Mucosa of stomach (tissue), 1 donor: ENCODE data around the gene CTNNA1.

Source experiments
- H3K27me3 ChIP-seq: one replicate; pipeline ENCODE4 v1.7.0; 2013; ENCODE audit warnings: mild to moderate bottlenecking, low read length; ENCODE audit not compliant: control insufficient read depth, insufficient read depth
- H3K36me3 ChIP-seq: one replicate; pipeline ENCODE4 v1.7.0; 2013; ENCODE audit warnings: low read length; ENCODE audit not compliant: control insufficient read depth, insufficient read depth
- H3K4me1 ChIP-seq: one replicate; pipeline ENCODE4 v1.7.0; 2013; ENCODE audit warnings: mild to moderate bottlenecking, low read length; ENCODE audit not compliant: control insufficient read depth, insufficient read depth
- H3K4me3 ChIP-seq: one replicate; pipeline ENCODE4 v1.7.0; 2013; ENCODE audit warnings: low read length
- H3K9ac ChIP-seq: one replicate; pipeline ENCODE4 v1.7.0; 2013; ENCODE audit warnings: mild to moderate bottlenecking, low read length, moderate library complexity
- H3K9me3 ChIP-seq: one replicate; pipeline ENCODE4 v1.7.0; 2013; ENCODE audit warnings: mild to moderate bottlenecking, low read length, moderate library complexity; ENCODE audit not compliant: control insufficient read depth
- donor health status: Pancreatic carcinoma.

Gene CTNNA1

GRCh38 chr5:138964647-138965201, 211.5 kb downstream of the CTNNA1 start:
- Histone ChIP-seq H3K9ac (no peak overlapping the region), H3K27me3 (no peaks in the 10 kb centered on the region)

GRCh38 chr5:138965626-138966025, 212.4 kb downstream of the CTNNA1 start:
- no peaks in the 10 kb centered on the region for H3K27me3 ChIP-seq
- H3K9me3 ChIP-seq = no peaks in the 10 kb centered on the region
- no peaks in the 10 kb centered on the region for H3K36me3 ChIP-seq
- H3K4me1 ChIP-seq = peaks cover 9% of the 10 kb centered on the region
- no peak overlapping the region for H3K9ac ChIP-seq
- H3K4me3 ChIP-seq = no peak overlapping the region

More at GRCh38 chr5:138964647-138965201, 211.5 kb downstream of the CTNNA1 start:
- Histone ChIP-seq H3K4me1 (peaks cover 9% of the 10 kb centered on the region), H3K4me3 (no peak overlapping the region), H3K36me3 (no peaks in the 10 kb centered on the region), H3K9me3 (no peaks in the 10 kb centered on the region)

DNA sequence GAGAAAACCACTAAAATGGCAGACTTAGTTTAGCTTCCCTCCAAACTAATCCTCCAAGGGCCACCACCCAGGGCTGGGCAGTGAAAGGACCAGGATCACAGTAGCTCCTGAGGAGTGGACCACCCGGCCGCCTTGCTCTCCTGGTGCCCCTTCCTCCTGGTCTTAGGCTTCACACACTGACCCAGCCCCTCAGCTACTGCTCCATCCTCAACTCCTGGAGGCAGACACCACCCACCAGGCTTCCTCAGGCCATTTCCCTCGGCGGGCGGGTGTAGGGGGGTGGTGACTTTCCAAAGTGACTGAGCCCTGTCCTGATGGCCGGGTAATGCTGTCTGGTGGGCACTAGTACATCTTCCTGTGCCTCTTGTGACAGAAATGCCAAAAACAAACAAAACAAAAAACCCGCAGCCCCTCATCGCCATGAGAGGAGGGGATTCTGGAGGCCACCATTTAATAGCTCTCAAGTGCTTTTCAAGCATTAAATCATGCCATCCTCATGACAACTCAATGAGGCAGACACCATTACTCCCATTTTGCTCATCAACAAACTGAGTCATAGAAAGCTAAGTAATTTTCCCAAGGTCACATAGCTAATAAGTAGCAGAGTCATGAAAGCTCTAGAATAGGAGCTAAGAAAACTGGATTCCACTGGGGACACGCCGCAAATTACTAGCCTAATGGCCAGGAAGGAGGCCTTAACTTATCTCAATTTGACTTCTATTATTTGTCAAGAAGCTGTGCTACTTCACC, 213.2 kb downstream of the CTNNA1 start:
- H3K4me1 ChIP-seq = peaks cover 14% of the 10 kb centered on the region
- H3K4me3 ChIP-seq = no peak overlapping the region
- H3K9me3 ChIP-seq = no peaks in the 10 kb centered on the region
- no peaks in the 10 kb centered on the region for H3K27me3 ChIP-seq
- no peaks in the 10 kb centered on the region for H3K36me3 ChIP-seq
- H3K9ac ChIP-seq = no peak overlapping the region

DNA sequence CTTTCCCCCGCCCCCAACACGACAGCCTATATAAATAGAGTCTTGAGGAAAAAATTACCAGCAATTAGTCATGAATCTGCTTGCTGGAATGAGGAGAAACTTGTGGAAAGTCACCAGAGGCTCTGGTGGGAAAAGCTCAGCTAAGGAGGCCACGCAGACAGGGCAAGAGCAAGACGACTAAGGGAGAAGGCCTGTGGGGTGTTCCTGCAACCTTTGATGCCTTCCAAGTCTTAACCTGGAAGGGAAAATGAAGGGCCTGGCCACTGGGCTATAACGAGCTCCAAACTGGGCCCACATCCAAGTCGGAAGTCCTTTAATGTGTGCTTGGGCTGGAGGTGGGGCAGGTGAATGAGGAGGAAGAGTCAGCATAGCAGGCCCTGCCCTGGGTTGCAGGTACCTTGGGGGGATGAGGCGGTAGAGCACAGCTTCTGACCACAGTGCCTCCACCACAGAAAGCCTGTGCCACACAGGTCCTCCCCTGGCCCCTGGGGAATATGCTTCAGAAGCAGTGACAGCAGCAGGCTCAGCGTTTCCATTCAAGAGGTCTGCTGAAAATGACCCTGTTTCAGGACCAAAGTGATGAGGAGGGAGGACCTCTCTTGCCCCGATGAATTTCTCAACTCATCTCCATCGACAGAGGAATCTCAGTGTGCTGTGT, 214.7 kb downstream of the CTNNA1 start:
- no peaks in the 10 kb centered on the region for H3K9me3 ChIP-seq
- peaks cover 14% of the 10 kb centered on the region for H3K4me1 ChIP-seq
- H3K9ac ChIP-seq = no peak overlapping the region
- H3K27me3 ChIP-seq = no peaks in the 10 kb centered on the region
- no peaks in the 10 kb centered on the region for H3K36me3 ChIP-seq
- no peak overlapping the region for H3K4me3 ChIP-seq

DNA sequence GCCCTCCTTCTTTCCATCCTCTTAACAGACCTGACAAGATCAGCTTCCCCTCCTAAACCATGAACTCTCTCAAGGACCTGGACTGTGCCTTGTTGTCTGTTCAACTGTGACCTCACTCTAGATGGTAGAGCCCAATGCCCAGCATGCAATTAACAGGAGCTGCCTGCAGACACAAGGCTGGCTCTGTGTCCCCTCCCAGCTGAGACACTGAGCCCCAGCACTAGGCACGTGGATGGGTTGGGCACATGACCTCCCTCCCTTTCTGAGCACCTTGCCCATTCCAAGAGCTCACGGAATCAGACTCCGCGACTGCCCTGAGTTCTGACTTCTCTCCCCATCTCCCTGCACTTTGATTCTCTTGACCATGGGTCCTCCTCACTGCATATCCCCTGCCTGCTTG, 215.4 kb downstream of the CTNNA1 start:
- H3K4me3 ChIP-seq = no peak overlapping the region
- H3K9me3 ChIP-seq = no peaks in the 10 kb centered on the region
- no peak overlapping the region for H3K9ac ChIP-seq
- no peaks in the 10 kb centered on the region for H3K27me3 ChIP-seq
- peaks cover 14% of the 10 kb centered on the region for H3K4me1 ChIP-seq
- no peaks in the 10 kb centered on the region for H3K36me3 ChIP-seq

DNA sequence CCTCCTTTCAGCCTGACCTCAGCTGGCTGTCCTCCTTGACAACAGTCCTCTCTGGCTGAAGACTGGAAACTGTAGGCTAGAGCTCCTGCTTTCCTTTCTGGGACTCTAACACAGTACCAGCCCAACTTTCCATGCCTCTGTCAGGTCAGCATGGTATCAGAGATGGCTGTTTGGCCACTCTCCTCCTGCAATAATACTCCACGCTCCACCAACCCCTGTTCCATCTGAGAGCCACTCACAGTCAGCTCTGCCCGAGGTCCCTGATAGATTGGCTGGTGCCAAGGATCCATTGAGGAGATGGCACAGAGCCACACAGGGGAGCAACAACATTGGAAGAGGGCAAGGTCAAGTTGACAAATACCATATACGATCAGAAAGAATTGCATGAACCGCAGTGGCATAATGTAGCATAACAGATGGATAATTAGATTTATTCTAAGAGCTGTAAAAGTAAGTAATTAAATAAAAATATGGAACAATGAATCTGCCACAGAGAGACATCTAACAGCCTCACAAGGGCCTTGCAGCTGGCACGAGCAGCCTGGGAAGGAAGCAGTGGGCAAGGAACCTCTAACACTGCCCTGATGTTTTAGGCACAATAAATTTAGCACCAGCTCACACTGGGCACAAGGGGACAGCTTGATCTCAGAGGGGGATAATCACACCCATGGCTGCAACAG, 216.2 kb downstream of the CTNNA1 start:
- Histone ChIP-seq H3K4me1 (peaks cover 21% of the 10 kb centered on the region), H3K4me3 (no peak overlapping the region), H3K9ac (no peak overlapping the region), H3K27me3 (no peaks in the 10 kb centered on the region), H3K36me3 (no peaks in the 10 kb centered on the region), H3K9me3 (no peaks in the 10 kb centered on the region)

DNA sequence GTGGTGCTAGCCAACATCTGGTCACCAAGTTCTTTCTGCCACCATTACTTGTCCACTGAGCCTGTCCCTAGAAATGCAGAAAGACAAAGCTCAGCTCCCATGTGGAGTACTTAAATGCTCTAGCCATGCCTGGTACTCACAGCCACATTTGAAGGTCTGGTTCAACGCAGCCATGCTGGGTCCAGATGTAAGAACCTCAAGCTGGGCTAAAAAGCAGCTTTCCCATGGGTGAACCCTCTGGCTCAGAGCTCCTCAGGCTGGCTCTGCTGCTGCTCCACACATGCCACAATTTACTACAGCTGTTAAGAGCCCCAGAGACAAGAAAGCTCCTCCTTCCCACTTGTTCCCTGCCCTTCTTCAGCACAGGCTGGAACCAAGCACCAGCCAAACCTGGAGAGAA, 219.0 kb downstream of the CTNNA1 start:
- Histone ChIP-seq H3K9ac (no peak overlapping the region), H3K27me3 (no peaks in the 10 kb centered on the region), H3K4me3 (no peak overlapping the region), H3K9me3 (no peaks in the 10 kb centered on the region), H3K4me1 (peaks cover 29% of the 10 kb centered on the region), H3K36me3 (no peaks in the 10 kb centered on the region)

DNA sequence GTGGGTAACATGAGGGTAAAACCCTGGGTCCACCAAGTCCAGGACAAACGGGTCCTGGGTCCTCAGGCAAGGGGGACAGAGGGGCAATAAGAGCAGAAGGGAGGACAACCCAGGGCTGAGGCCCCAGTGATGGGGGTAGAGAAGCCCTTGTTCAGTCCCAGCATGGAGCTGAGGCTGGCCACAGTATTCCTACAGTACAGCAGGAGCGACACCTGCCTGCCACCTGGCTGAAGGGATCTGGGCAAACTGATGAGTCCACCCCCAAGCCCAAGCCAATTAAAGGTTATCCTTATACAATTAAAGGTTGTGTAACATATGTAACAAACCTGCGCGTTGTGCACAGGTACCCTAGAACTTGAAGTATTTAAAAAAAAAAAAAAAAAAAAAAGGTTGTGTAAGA, 219.6 kb downstream of the CTNNA1 start:
- no peak overlapping the region for H3K9ac ChIP-seq
- H3K4me1 ChIP-seq = peaks cover 23% of the 10 kb centered on the region

DNA sequence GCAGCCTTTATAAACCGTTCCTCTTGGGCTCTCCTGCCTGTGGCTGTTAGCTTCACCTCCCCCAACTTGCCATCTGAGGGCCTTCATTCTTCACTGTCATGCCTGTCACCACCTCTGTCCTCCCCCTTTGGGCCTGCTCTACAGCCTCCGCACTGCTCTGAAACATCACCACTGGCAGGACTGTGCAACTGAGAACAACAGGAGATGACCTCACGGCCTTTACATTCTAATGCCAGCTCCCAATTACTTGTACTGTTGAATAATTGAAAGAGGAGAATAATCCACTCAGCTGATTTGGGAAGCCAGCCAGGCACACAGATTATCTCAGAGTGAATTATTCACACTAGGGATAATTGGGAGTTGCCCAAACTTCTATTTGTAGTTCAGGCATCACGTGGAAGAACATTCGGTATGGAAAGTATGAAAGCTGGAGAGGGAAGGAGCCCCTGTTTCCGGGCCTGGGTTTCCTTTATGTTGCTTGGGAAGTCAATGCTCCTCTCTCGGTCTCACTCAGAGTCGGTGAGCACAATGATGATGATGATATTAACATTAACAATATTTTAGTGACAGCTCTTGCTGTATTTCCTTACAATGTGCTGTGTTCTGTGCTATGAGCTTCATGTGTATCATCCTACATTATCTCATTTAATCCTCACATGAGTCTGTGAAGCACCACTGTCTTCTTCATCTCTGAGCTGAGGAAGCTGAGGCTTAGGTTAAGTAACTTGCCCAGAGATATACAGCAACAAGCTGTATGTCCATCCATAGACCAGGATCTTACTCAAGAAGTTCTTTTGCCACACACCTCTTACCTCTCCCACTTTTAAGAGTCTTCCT, 221.2 kb downstream of the CTNNA1 start:
- Histone ChIP-seq H3K9ac (no peak overlapping the region), H3K27me3 (no peaks in the 10 kb centered on the region), H3K4me1 (peaks cover 20% of the 10 kb centered on the region), H3K4me3 (no peak overlapping the region), H3K36me3 (no peaks in the 10 kb centered on the region), H3K9me3 (no peaks in the 10 kb centered on the region)

More for the DNA sequence above, 219.6 kb downstream of the CTNNA1 start:
- H3K36me3 ChIP-seq = no peaks in the 10 kb centered on the region
- no peaks in the 10 kb centered on the region for H3K27me3 ChIP-seq
- no peaks in the 10 kb centered on the region for H3K9me3 ChIP-seq
- no peak overlapping the region for H3K4me3 ChIP-seq

- no peaks in the 10 kb centered on the region for H3K27me3 ChIP-seq
- H3K9me3 ChIP-seq = no peaks in the 10 kb centered on the region
- H3K4me1 ChIP-seq = peaks cover 20% of the 10 kb centered on the region
- no peak overlapping the region for H3K4me3 ChIP-seq
- no peak overlapping the region for H3K9ac ChIP-seq
- H3K36me3 ChIP-seq = no peaks in the 10 kb centered on the region
Measured at GRCh38 chr5:138975098-138975847, 222.0 kb downstream of the CTNNA1 start.

DNA sequence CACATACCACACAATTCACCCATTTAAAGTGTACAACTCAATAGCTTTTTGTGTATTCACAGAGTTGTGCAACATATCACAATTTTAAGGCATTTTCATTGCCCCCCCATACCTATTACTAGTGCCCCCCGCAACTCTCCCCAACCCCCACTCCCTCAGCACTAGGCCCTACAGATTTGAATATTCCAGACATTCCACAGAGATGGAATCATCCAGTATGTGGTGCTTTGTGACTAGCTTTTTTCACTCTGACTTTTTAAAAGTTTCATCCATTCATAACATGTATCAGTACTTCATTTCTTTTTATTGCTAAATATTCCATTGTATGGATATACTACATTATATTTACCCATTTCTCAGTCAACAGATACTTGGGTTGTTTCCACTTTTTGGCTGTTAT, 224.9 kb downstream of the CTNNA1 start:
- H3K9me3 ChIP-seq = no peaks in the 10 kb centered on the region
- no peak overlapping the region for H3K4me3 ChIP-seq
- H3K9ac ChIP-seq = no peak overlapping the region
- H3K36me3 ChIP-seq = no peaks in the 10 kb centered on the region
- H3K27me3 ChIP-seq = no peaks in the 10 kb centered on the region
- peaks cover 15% of the 10 kb centered on the region for H3K4me1 ChIP-seq
